Mesendoderm (in vitro differentiated cells): ENCODE data around the gene CNOT6L.

Source experiments
- DNase-seq: peaks from one replicate; pipeline ENCODE4 v3.0.0; 2013
- H2AK5ac ChIP-seq: 2 replicates; pipeline ENCODE4 v1.6.1; 2013; ENCODE audit warnings: low read length, inconsistent platforms
- H2BK120ac ChIP-seq: 2 replicates; pipeline ENCODE4 v1.6.1; 2013; ENCODE audit warnings: low read depth, mild to moderate bottlenecking, low read length, moderate library complexity, mixed read lengths
- H2BK15ac ChIP-seq: replicated peaks from 2 replicates; pipeline ENCODE4 v1.6.1; 2013; ENCODE audit warnings: low read depth, mild to moderate bottlenecking, moderate library complexity
- H2BK5ac ChIP-seq: 2 replicates; pipeline ENCODE4 v1.6.1; 2013; ENCODE audit warnings: low read length, inconsistent platforms
- H3K18ac ChIP-seq: 2 replicates; pipeline ENCODE4 v1.6.1; 2013; ENCODE audit warnings: mild to moderate bottlenecking, low read length, mixed read lengths
- H3K23ac ChIP-seq: one replicate; pipeline ENCODE4 v1.6.1; 2013; ENCODE audit warnings: low read length
- H3K27ac ChIP-seq: 2 replicates; pipeline ENCODE4 v1.5.1; 2013; ENCODE audit warnings: low read depth, mild to moderate bottlenecking, inconsistent platforms, low read length, moderate library complexity
- H3K27me3 ChIP-seq: 2 replicates; pipeline ENCODE4 v1.6.1; 2013; ENCODE audit warnings: low read length, control low read depth, mild to moderate bottlenecking, inconsistent platforms; ENCODE audit not compliant: insufficient read depth, poor library complexity
- H3K36me3 ChIP-seq: 2 replicates; pipeline ENCODE4 v1.6.1; 2013; ENCODE audit warnings: low read length, inconsistent platforms; ENCODE audit not compliant: control insufficient read depth, insufficient read depth
- H3K4ac ChIP-seq: one replicate; pipeline ENCODE4 v1.6.1; 2013; ENCODE audit warnings: low read depth, mild to moderate bottlenecking, low read length, moderate library complexity
- H3K4me1 ChIP-seq: 2 replicates; pipeline ENCODE4 v1.6.1; 2013; ENCODE audit warnings: low read depth, low read length, inconsistent platforms; ENCODE audit not compliant: control insufficient read depth
- H3K4me2 ChIP-seq: 2 replicates; pipeline ENCODE4 v1.6.1; 2013; ENCODE audit warnings: low read length
- H3K4me3 ChIP-seq: 2 replicates; pipeline ENCODE4 v1.5.1; 2013; ENCODE audit warnings: mild to moderate bottlenecking, low read length
- H3K56ac ChIP-seq: one replicate; pipeline ENCODE4 v1.6.1; 2013; ENCODE audit warnings: low read length
- H3K79me1 ChIP-seq: 2 replicates; pipeline ENCODE4 v1.6.1; 2013; ENCODE audit warnings: low read length, inconsistent platforms
- H3K79me2 ChIP-seq: 2 replicates; pipeline ENCODE4 v1.6.1; 2013; ENCODE audit warnings: mild to moderate bottlenecking, low read length; ENCODE audit not compliant: control insufficient read depth, insufficient read depth
- H3K9ac ChIP-seq: 2 replicates; pipeline ENCODE4 v1.6.1; 2013; ENCODE audit warnings: low read length, inconsistent platforms
- H4K5ac ChIP-seq: one replicate; pipeline ENCODE4 v1.6.1; 2013; ENCODE audit warnings: low read length
- H4K8ac ChIP-seq: one replicate; pipeline ENCODE4 v1.6.1; 2013; ENCODE audit warnings: low read depth, mild to moderate bottlenecking, control low read depth, low read length, moderate library complexity
- WGBS: extraction: QIAGEN DNeasy Blood & Tissue Kit; methylation state at CpG from one replicate; pipeline ENCODE4 v1.1.7; 2013; ENCODE audit warnings: low lambda C conversion rate, missing lambda C conversion rate; ENCODE audit not compliant: insufficient coverage; ENCODE audit errors: extremely low coverage; 5-methylcytosine and 5-hydroxymethylcytosine counted together

Gene CNOT6L

DNA sequence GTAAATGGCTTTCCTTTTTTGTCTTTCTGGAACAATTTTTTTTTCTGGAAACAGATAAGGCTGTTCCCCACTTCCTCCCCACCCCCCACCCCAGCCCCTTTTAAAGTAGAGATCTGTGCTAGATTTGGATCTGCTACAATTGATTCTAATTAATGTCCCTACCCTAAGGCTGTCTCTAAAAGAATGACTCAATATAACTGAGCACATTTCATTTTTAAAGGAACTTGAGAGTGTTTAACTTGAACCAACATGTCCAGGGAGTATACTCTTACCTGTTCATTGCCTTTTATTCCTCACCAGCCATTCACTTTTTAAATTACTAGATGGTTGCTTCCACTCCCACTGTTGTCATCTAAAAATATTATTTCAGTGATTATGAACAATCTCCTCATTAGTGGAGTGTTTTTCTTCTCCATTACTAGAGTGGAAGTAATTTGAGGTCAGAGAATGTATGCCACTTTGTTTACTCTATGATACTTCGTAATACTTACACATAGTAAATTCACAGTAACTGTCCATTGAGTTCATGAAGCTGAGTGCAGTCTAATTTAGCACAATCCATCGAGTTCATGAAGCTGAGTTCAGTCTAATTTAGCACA is 14.1 kb upstream of the CNOT6L start:
- no peak overlapping the region for H2BK5ac ChIP-seq
- H4K5ac ChIP-seq: no peak overlapping the region
- DNase-seq: no peak
- no peak overlapping the region for H3K9ac ChIP-seq
- no peaks in the 10 kb centered on the region for H3K79me1 ChIP-seq
- H3K36me3 ChIP-seq: no peaks in the 10 kb centered on the region
- H3K79me2 ChIP-seq: no peaks in the 10 kb centered on the region
- H2BK15ac ChIP-seq: no peak overlapping the region
- no peaks in the 10 kb centered on the region for H3K4me1 ChIP-seq
- H4K8ac ChIP-seq: no peak overlapping the region
- WGBS: no CpG with 5 or more reads among the region's 2 CpGs
- H3K18ac ChIP-seq: no peak overlapping the region
- no peak overlapping the region for H3K27ac ChIP-seq
- H3K4ac ChIP-seq: no peak overlapping the region
- no peak overlapping the region for H3K4me3 ChIP-seq
- no peak overlapping the region for H3K4me2 ChIP-seq
- no peak overlapping the region for H2AK5ac ChIP-seq
- H3K56ac ChIP-seq: no peak overlapping the region
- H2BK120ac ChIP-seq: no peak overlapping the region
- no peak overlapping the region for H3K23ac ChIP-seq
- no peaks in the 10 kb centered on the region for H3K27me3 ChIP-seq

DNA sequence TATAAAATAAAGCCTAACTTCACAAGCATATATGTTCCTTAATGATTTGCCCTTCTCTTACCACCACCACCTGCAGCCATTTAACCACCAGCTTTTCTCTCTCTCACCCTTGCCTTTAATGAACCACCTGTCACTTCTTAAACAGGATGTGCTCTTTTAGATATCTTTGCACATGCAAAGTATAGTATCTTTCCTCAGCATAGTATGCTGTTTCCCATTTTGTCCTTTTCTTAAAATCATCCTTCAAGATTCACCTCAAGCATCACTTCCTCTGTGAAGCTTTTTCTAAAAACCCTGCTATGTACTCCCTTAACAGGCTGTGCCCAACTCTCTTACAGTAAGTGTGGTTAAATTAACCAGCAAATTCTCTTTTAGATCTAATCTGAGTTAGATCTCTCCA is 8.2 kb upstream of the CNOT6L start:
- no peaks in the 10 kb centered on the region for H3K36me3 ChIP-seq
- no peak overlapping the region for H3K4ac ChIP-seq
- H3K4me3 ChIP-seq: no peak overlapping the region
- no peak overlapping the region for H2BK15ac ChIP-seq
- H3K27ac ChIP-seq: no peak overlapping the region
- no peaks in the 10 kb centered on the region for H3K27me3 ChIP-seq
- no peaks in the 10 kb centered on the region for H3K79me1 ChIP-seq
- no peak overlapping the region for H2BK120ac ChIP-seq
- no peak for DNase-seq
- H4K5ac ChIP-seq: no peak overlapping the region
- no peak overlapping the region for H4K8ac ChIP-seq
- no peak overlapping the region for H3K9ac ChIP-seq
- H3K18ac ChIP-seq: no peak overlapping the region
- H3K79me2 ChIP-seq: no peaks in the 10 kb centered on the region
- no peak overlapping the region for H2BK5ac ChIP-seq
- H3K23ac ChIP-seq: no peak overlapping the region
- H3K4me1 ChIP-seq: no peaks in the 10 kb centered on the region
- H3K56ac ChIP-seq: no peak overlapping the region
- no peak overlapping the region for H2AK5ac ChIP-seq
- no peak overlapping the region for H3K4me2 ChIP-seq

GRCh38 chr4:77826275-77826674 is 7.1 kb upstream of the CNOT6L start:
- no CpG with 5 or more reads among the region's 6 CpGs for WGBS
- H3K36me3 ChIP-seq: no peaks in the 10 kb centered on the region
- H3K4me3 ChIP-seq: no peak overlapping the region
- H3K79me2 ChIP-seq: no peaks in the 10 kb centered on the region
- no peak overlapping the region for H3K56ac ChIP-seq
- H3K23ac ChIP-seq: no peak overlapping the region
- DNase-seq: no peak
- H2BK5ac ChIP-seq: no peak overlapping the region
- H3K9ac ChIP-seq: no peak overlapping the region
- no peak overlapping the region for H2BK15ac ChIP-seq
- H3K18ac ChIP-seq: no peak overlapping the region
- H4K5ac ChIP-seq: no peak overlapping the region
- H3K79me1 ChIP-seq: no peaks in the 10 kb centered on the region
- H3K4me1 ChIP-seq: no peaks in the 10 kb centered on the region
- H3K27me3 ChIP-seq: no peaks in the 10 kb centered on the region
- H2BK120ac ChIP-seq: no peak overlapping the region
- no peak overlapping the region for H3K4me2 ChIP-seq
- H3K4ac ChIP-seq: no peak overlapping the region
- no peak overlapping the region for H2AK5ac ChIP-seq
- H4K8ac ChIP-seq: no peak overlapping the region
- H3K27ac ChIP-seq: no peak overlapping the region

- Histone ChIP-seq H3K9ac (no peak overlapping the region), H3K4ac (no peak overlapping the region), H3K79me2 (no peaks in the 10 kb centered on the region), H4K5ac (no peak overlapping the region), H3K36me3 (no peaks in the 10 kb centered on the region), H2BK15ac (no peak overlapping the region), H3K4me3 (no peak overlapping the region), H3K18ac (no peak overlapping the region), H4K8ac (no peak overlapping the region), H2BK120ac (no peak overlapping the region), H3K4me1 (peaks cover 4% of the 10 kb centered on the region), H3K27ac (no peak overlapping the region), H3K27me3 (no peaks in the 10 kb centered on the region), H2BK5ac (no peak overlapping the region), H3K56ac (no peak overlapping the region), H3K79me1 (peaks cover 2% of the 10 kb centered on the region), H2AK5ac (no peak overlapping the region), H3K23ac (no peak overlapping the region), H3K4me2 (no peak overlapping the region)
- no peak for DNase-seq
- WGBS: no CpG with 5 or more reads among the region's 1 CpG
These were observed 2.6 kb upstream of the CNOT6L start for GRCh38 chr4:77821775-77822174.

- Histone ChIP-seq H3K4me2 (peak overlapping the region; percentile 76), H3K79me1 (peaks cover 2% of the 10 kb centered on the region), H2BK120ac (no peak overlapping the region), H3K4ac (no peak overlapping the region), H3K18ac (peak overlapping the region; percentile 85), H4K8ac (peak overlapping the region; percentile 57), H2BK15ac (no peak overlapping the region), H2AK5ac (no peak overlapping the region), H3K27ac (no peak overlapping the region), H3K36me3 (no peaks in the 10 kb centered on the region), H3K23ac (no peak overlapping the region), H3K4me3 (peak overlapping the region; percentile 90), H3K9ac (peak overlapping the region; percentile 89), H2BK5ac (no peak overlapping the region), H3K79me2 (no peaks in the 10 kb centered on the region), H3K4me1 (peaks cover 4% of the 10 kb centered on the region), H3K27me3 (no peaks in the 10 kb centered on the region), H4K5ac (no peak overlapping the region), H3K56ac (peak overlapping the region; percentile 96)
- no CpG with 5 or more reads among the region's 14 CpGs for WGBS
- DNase-seq: no peak
These were observed 1.7 kb upstream of the CNOT6L start for GRCh38 chr4:77820649-77821561.
